PC-3 (cell line): ENCODE data around the gene THSD7A. TPM values are rescaled to one million over a fixed set of nuclear protein-coding genes. Genes with fewer than 3 reads are reported as not detected.

Source experiments
- ATAC-seq: fragments of 200-7000 bp; cut with Tn5 transposase; 2 replicates; pipeline ENCODE4 v1.9.1; 2020; ENCODE audit warnings: mild to moderate bottlenecking, moderate library complexity
- BruUV-seq: library from RNA; stranded (reverse); fragments of 400-500 nt; replicated peaks from 2 replicates; lab custom pipeline; 2021; lab: Mats Ljungman, UMichigan
- CTCF ChIA-PET: fragments of 300-600 bp; sonication (Branson Sonifier 250); formaldehyde crosslinking; loops from one replicate; lab custom pipeline; 2022; ENCODE audit warnings: antibody characterized with exemption; lab: Charles Lee
- POLR2A ChIA-PET: fragments of 300-600 bp; sonication (Branson Sonifier 250); formaldehyde crosslinking; loops from one replicate; lab custom pipeline; 2022; ENCODE audit warnings: antibody characterized with exemption; ENCODE audit not compliant: unreplicated experiment; lab: Charles Lee
- DNase-seq: peaks from one replicate; pipeline ENCODE4 v3.0.0-alpha.2; 2015
- H2AFZ ChIP-seq: fragments of 300-600 bp; sonication (generic); 2 replicates; pipeline ENCODE4 v1.6.0; 2016; ENCODE audit warnings: antibody characterized with exemption, low read length
- H3F3A ChIP-seq: fragments of 300-600 bp; sonication (generic); one replicate; pipeline ENCODE4 v1.6.0; 2017; ENCODE audit warnings: antibody characterized with exemption, low read length, control low read depth, mild to moderate bottlenecking; ENCODE audit not compliant: unreplicated experiment
- H3K27ac ChIP-seq: fragments of 300-600 bp; sonication (generic); 2 replicates; pipeline ENCODE4 v1.5.1; 2016; ENCODE audit warnings: mild to moderate bottlenecking, low read length
- H3K27me3 ChIP-seq: fragments of 300-600 bp; sonication (generic); 2 replicates; pipeline ENCODE4 v1.6.1; 2016; ENCODE audit warnings: low read length, mixed read lengths
- H3K36me3 ChIP-seq: fragments of 300-600 bp; sonication (generic); 2 replicates; pipeline ENCODE4 v1.6.1; 2016; ENCODE audit warnings: low read depth, mixed run types, low read length, mixed read lengths
- H3K4me1 ChIP-seq: fragments of 300-600 bp; sonication (generic); 2 replicates; pipeline ENCODE4 v1.5.1; 2016; ENCODE audit warnings: low read length; ENCODE audit not compliant: insufficient read depth
- H3K4me2 ChIP-seq: fragments of 300-600 bp; sonication (generic); 2 replicates; pipeline ENCODE4 v1.6.0; 2016; ENCODE audit warnings: low read length
- H3K4me3 ChIP-seq: fragments of 300-600 bp; sonication (generic); 2 replicates; pipeline ENCODE4 v1.5.1; 2016; ENCODE audit warnings: mild to moderate bottlenecking, low read length, mixed read lengths
- H3K79me2 ChIP-seq: fragments of 300-600 bp; sonication (generic); 2 replicates; pipeline ENCODE4 v1.6.1; 2017; ENCODE audit warnings: low read length, mixed read lengths
- H3K9ac ChIP-seq: fragments of 300-600 bp; sonication (generic); 2 replicates; pipeline ENCODE4 v1.6.0; 2016; ENCODE audit warnings: mild to moderate bottlenecking, low read length
- H3K9me2 ChIP-seq: fragments of 300-600 bp; sonication (generic); replicated peaks from 2 replicates; pipeline ENCODE4 v1.6.1; 2016; ENCODE audit warnings: mixed run types, low read length, mixed read lengths
- H3K9me3 ChIP-seq: fragments of 300-600 bp; sonication (generic); 2 replicates; pipeline ENCODE4 v1.6.1; 2016; ENCODE audit warnings: low read length, mixed read lengths
- H4K20me1 ChIP-seq: fragments of 300-600 bp; sonication (generic); 2 replicates; pipeline ENCODE4 v1.6.1; 2016; ENCODE audit warnings: low read length, mixed read lengths
- CTCF ChIP-seq: fragments of 300-600 bp; sonication (generic); conservative IDR thresholded peaks from 2 replicates; pipeline ENCODE4 v1.5.1; 2017; ENCODE audit warnings: antibody characterized with exemption, low read depth, mild to moderate bottlenecking, low read length
- EZH2 ChIP-seq: fragments of 300-600 bp; sonication (generic); IDR thresholded peaks from one replicate; pipeline ENCODE4 v1.6.1; 2017; ENCODE audit warnings: antibody characterized with exemption, mild to moderate bottlenecking, low read length; ENCODE audit not compliant: unreplicated experiment
- EZH2phosphoT487 ChIP-seq: fragments of 300-600 bp; sonication (generic); IDR thresholded peaks from 2 replicates; pipeline ENCODE4 v1.6.1; 2018; ENCODE audit warnings: mild to moderate bottlenecking, antibody characterized with exemption, low read length, borderline replicate concordance
- intact Hi-C: fragments of 100-400 bp; cut with micrococcal nuclease; formaldehyde crosslinking; loops from 2 replicates; pipeline ENCODE4 v1.9.0; 2023
- total RNA-seq: library from RNA; depleted of rRNA; stranded (reverse); fragments of >200 nt; gene quantifications from 2 replicates; pipeline ENCODE4 v1.2.3, GENCODE V29; 2014

THSD7A gene
- total RNA-seq, 1 experiment from 2014 or later = 0.04 TPM

DNA sequence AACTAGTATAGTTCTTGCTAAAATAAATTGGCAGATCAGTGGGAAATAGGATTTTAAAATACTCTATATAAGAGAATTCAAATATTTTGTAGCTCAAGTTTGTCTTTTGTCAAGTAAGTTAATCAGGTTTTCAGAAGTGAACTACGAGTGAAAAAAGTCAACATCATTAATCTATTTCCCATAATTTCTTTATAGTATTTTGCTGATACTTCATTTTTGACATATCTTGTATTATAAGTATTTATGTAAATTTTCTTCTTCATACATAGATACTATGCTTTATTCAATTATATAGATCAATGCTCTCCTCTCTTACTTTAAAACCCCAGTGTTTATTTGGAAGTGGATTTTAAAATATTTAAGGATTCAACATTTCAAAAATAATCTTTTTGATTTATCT, 360.7 kb downstream of the THSD7A start:
- H3K4me2 ChIP-seq = no peak overlapping the region
- H2AFZ ChIP-seq = no peak overlapping the region
- no peaks in the 10 kb centered on the region for H4K20me1 ChIP-seq
- no peaks in the 10 kb centered on the region for H3K4me1 ChIP-seq
- no TSS peak for BruUV-seq
- H3K9me3 ChIP-seq = no peaks in the 10 kb centered on the region
- no peak overlapping the region for H3K9ac ChIP-seq
- no peak for DNase-seq
- POLR2A ChIA-PET = no interaction called here
- H3K9me2 ChIP-seq = no peaks in the 10 kb centered on the region
- CTCF ChIA-PET = no interaction called here
- no peaks in the 10 kb centered on the region for H3K36me3 ChIP-seq
- H3K79me2 ChIP-seq = no peaks in the 10 kb centered on the region
- H3F3A ChIP-seq = no peaks in the 10 kb centered on the region
- intact Hi-C loops = no loop called here
- H3K4me3 ChIP-seq = no peak overlapping the region
- no peak overlapping the region for H3K27ac ChIP-seq
- H3K27me3 ChIP-seq = no peaks in the 10 kb centered on the region
- no peak for TF ChIP-seq CTCF
- no peak for TF ChIP-seq EZH2
- no peak for TF ChIP-seq EZH2phosphoT487
- no peak for ATAC-seq

- POLR2A ChIA-PET = no interaction called here
- H3K27me3 ChIP-seq = no peaks in the 10 kb centered on the region
- no peak overlapping the region for H3K4me3 ChIP-seq
- H4K20me1 ChIP-seq = no peaks in the 10 kb centered on the region
- H3K27ac ChIP-seq = no peak overlapping the region
- H3K79me2 ChIP-seq = no peaks in the 10 kb centered on the region
- CTCF ChIA-PET = no interaction called here
- TF ChIP-seq EZH2 (no peak), EZH2phosphoT487 (no peak), CTCF (no peak)
- no TSS peak for BruUV-seq
- H3K9me2 ChIP-seq = no peaks in the 10 kb centered on the region
- no peak overlapping the region for H2AFZ ChIP-seq
- ATAC-seq (no peak), DNase-seq (no peak)
- no peaks in the 10 kb centered on the region for H3F3A ChIP-seq
- H3K9me3 ChIP-seq = no peaks in the 10 kb centered on the region
- H3K9ac ChIP-seq = no peak overlapping the region
- H3K4me1 ChIP-seq = no peaks in the 10 kb centered on the region
- H3K36me3 ChIP-seq = no peaks in the 10 kb centered on the region
- no peak overlapping the region for H3K4me2 ChIP-seq
- intact Hi-C loops = no loop called here
Measured at GRCh38 chr7:11469028-11469745, 362.8 kb downstream of the THSD7A start.

DNA sequence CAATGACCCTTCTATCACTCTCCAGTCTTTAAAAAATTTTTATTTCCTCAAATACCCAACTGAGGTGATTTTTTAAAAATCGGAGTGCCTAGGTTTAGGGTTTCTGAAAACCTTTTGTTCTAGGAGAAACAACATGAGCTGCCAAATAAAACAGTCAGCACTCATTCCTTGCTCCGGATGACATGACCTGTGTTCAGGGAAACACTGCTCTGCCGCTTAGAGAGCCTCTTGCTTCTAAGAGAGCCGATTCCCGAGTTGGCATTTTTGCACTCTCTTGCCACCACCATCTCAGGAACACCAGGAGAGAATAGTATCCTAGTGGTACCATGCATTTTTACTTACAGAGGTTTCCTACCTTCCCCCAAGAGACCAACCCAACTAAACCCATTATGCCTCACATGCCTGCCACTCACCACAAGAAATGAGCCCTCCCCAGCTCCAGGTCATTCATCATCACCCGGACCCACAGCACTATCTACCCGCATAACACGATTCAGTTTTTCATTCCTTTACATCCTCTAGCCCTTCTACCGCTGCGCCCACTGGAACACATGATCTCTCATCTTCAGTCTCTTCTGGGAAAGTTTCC, 365.4 kb downstream of the THSD7A start:
- intact Hi-C loops = no loop called here
- Histone ChIP-seq H3K4me1 (no peaks in the 10 kb centered on the region), H3K9me2 (no peaks in the 10 kb centered on the region), H3K27me3 (no peaks in the 10 kb centered on the region), H3F3A (no peaks in the 10 kb centered on the region), H3K4me3 (no peak overlapping the region), H3K79me2 (no peaks in the 10 kb centered on the region), H4K20me1 (no peaks in the 10 kb centered on the region), H3K9me3 (no peaks in the 10 kb centered on the region), H3K27ac (no peak overlapping the region), H3K9ac (no peak overlapping the region), H2AFZ (no peak overlapping the region), H3K4me2 (no peak overlapping the region), H3K36me3 (no peaks in the 10 kb centered on the region)
- ChIA-PET POLR2A (no interaction called here), CTCF (no interaction called here)
- TF ChIP-seq EZH2phosphoT487 = no peak
- TF ChIP-seq CTCF = no peak
- TF ChIP-seq EZH2 = no peak
- DNase-seq (no peak), ATAC-seq (no peak)
- BruUV-seq = no TSS peak
